Stimulated activated naive CD8-positive, alpha-beta T cell treated with anti-CD3 and anti-CD28 coated beads, Interleukin-15, Interleukin-2, amounts not matched to agents 100 ng/mL and 50 ng/mL, for 24 hours (primary cell): Measurements from ENCODE around the gene PPP5C.
"Not testable (repeated sequence)": the region's sequence is repeated elsewhere in the genome, so short reads cannot be mapped to it uniquely, and the experiment has no call there.

Source experiments
- H3K27ac Mint-ChIP-seq: one replicate; pipeline ENCODE4 v1.8.0; 2021; ENCODE audit warnings: mild to moderate bottlenecking, mixed read lengths
- H3K27me3 Mint-ChIP-seq: one replicate; pipeline ENCODE4 v1.8.0; 2021; ENCODE audit warnings: mixed read lengths
- H3K36me3 Mint-ChIP-seq: one replicate; pipeline ENCODE4 v1.8.0; 2021; ENCODE audit warnings: low read depth, mixed read lengths
- H3K4me1 Mint-ChIP-seq: one replicate; pipeline ENCODE4 v1.8.0; 2021; ENCODE audit warnings: low read depth, mixed read lengths
- H3K4me3 Mint-ChIP-seq: one replicate; pipeline ENCODE4 v1.8.0; 2021; ENCODE audit warnings: mild to moderate bottlenecking, mixed read lengths
- H3K9me3 Mint-ChIP-seq: one replicate; pipeline ENCODE4 v1.8.0; 2021; ENCODE audit warnings: mixed read lengths

Gene PPP5C

DNA sequence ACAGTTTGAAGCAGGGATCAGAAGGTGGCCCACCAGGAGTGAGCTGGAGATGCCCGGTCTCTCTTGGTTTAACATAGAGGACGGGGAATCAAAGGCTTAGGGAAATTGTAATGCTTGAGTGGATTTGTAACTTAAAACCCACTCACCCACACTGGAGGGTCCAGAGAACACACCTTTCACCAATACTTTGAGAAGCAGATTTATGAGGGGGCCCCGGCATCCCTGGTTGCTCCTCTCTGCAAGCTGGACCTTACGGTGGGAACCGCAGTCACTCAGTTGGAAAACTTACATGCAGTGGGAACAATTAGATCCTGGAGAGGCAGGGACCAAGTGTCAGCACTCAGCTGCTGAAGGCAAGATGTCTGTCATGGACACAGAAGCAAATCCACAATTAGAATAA lies 20.5 kb downstream of the PPP5C start:
- Mint-ChIP-seq H3K9me3 (no peaks in the 10 kb centered on the region), H3K27ac (no peak overlapping the region), H3K36me3 (peaks cover 36% of the 10 kb centered on the region), H3K4me1 (peaks cover 28% of the 10 kb centered on the region), H3K4me3 (no peak overlapping the region), H3K27me3 (no peaks in the 10 kb centered on the region)

DNA sequence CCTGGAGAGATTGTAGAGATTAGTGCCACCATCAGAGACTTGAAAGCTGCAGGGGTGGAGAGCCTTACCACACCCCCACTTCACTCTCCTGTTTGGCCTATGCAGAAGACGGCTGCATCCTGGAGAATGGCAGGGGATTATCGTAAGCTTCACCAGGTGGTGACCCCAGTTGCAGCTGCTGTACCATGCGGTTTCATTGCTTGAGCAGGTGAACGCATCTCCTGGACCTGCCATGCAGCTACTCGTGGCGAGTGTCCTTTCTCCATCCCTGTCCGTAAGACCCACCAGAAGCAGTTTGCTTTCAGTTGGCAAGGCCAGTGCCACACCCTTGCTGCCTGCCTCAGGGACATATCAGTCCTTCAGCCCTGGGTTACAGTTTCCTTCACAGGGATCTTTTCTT lies 21.2 kb downstream of the PPP5C start:
- no peaks in the 10 kb centered on the region for H3K27me3 Mint-ChIP-seq
- no peak overlapping the region for H3K27ac Mint-ChIP-seq
- no peaks in the 10 kb centered on the region for H3K9me3 Mint-ChIP-seq
- no peak overlapping the region for H3K4me3 Mint-ChIP-seq
- H3K36me3 Mint-ChIP-seq: peaks cover 36% of the 10 kb centered on the region
- peaks cover 28% of the 10 kb centered on the region for H3K4me1 Mint-ChIP-seq

GRCh38 chr19:46369817-46370216 lies 22.9 kb downstream of the PPP5C start:
- H3K4me3 Mint-ChIP-seq: no peak overlapping the region
- no peaks in the 10 kb centered on the region for H3K9me3 Mint-ChIP-seq
- peaks cover 22% of the 10 kb centered on the region for H3K4me1 Mint-ChIP-seq
- H3K36me3 Mint-ChIP-seq: peaks cover 23% of the 10 kb centered on the region
- no peaks in the 10 kb centered on the region for H3K27me3 Mint-ChIP-seq
- no peak overlapping the region for H3K27ac Mint-ChIP-seq

DNA sequence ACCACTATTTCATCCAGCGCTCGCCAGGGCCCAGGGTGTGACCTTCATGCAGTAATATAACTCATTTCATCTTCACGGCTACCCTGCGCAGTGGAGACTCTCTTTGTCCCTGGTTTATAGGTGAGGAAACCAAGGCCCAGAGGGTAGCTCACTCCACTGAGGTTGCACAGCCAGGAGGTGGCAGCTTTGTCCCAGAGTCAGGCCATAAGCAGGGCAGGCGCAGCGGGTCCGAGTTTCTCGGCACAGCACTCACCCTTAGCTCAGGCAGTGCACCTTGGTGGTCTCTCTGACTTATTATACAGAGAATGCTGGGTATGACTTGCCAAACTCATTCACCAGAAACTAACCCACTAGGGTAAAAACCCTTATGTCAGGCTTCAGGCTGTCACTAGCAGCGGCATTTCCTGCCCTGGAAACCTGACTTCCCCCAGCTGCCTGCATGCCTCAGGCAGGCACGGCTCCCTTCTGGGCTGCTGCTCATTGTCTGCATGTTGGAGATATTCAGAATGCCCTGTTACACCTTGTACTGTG lies 24.5 kb downstream of the PPP5C start:
- Mint-ChIP-seq H3K36me3 (peaks cover 34% of the 10 kb centered on the region), H3K4me3 (no peak overlapping the region), H3K9me3 (no peaks in the 10 kb centered on the region), H3K27me3 (no peaks in the 10 kb centered on the region), H3K4me1 (peaks cover 21% of the 10 kb centered on the region), H3K27ac (no peak overlapping the region)

DNA sequence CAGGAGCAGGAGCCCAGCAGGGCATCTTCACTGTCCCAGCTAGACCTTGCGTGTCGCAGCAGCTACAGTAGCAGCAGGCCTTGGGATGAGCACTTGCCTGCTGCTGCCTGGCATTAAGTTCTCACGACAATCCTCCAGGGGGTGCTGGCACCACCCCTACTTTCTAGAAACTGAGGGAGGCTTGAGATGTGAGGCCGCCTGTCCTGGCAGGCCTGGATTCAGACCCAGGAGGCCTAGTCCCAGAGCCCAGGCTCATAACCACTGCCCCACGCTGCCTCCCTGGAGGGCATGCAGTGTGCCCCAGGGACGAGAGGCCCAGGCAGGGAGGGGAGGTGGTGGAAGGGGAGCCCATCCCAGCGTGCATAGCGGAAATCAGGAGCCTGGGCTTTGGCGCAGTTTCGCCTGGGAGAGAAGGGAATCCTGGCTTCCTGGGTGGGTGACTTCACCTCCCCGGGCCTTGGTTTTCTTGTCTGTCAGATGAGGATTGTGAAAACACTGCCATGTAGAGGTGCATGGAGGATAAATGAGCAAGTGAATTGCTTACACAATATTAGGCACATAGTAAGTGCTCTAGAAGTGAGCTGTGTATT lies 26.1 kb downstream of the PPP5C start:
- H3K4me1 Mint-ChIP-seq: peaks cover 16% of the 10 kb centered on the region
- H3K27ac Mint-ChIP-seq: no peak overlapping the region
- H3K27me3 Mint-ChIP-seq: no peaks in the 10 kb centered on the region
- H3K9me3 Mint-ChIP-seq: no peaks in the 10 kb centered on the region
- H3K36me3 Mint-ChIP-seq: peaks cover 37% of the 10 kb centered on the region
- no peak overlapping the region for H3K4me3 Mint-ChIP-seq

GRCh38 chr19:46373491-46374359 lies 26.8 kb downstream of the PPP5C start:
- H3K9me3 Mint-ChIP-seq: no peaks in the 10 kb centered on the region
- H3K36me3 Mint-ChIP-seq: peaks cover 41% of the 10 kb centered on the region

DNA sequence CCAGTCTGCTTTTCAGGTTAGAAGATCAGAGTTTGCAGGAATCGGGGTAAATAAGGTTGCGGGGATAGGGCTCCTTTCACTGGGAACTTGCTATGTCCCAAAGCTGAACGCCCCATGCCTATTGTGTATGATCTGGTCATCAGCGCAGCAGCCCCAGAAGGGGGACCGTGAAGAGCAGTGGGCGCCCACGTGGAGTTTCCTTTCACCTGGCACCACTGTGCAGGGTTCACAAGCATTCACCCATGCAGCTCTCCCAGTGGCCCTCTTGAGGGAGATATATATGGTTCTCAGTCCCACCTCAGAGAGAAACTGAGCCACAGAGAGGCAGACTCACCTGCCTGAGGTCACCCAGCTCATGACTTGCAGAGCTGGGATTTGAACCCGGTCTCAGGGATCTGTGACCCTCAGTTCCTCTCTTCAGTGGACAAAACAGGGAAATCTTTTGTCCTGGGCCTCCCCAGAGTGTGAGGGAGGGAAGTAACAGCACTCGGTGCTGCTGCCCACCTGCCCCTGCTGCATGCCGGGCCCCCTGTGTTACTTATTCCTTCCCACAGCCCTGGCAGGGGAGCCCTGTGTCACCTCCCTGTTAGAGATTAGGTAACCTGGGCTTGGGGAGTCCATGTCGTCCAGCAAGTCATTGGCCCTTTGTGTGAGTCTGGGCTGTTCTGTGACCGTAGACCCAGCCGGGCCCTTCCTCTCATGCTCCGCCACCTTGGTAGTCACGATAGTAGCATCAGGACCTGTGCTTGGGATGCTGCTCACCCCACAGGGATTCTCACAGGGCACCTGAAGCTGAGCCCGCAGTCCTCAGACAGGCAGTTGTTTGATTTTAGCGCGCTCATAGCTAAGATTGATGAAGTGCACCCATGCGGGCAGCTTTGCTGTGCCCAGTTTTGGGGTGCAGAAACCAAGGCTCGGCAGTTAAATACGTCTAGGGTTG lies 27.9 kb downstream of the PPP5C start:
- Mint-ChIP-seq H3K4me3 (no peak overlapping the region), H3K9me3 (no peaks in the 10 kb centered on the region), H3K27me3 (no peaks in the 10 kb centered on the region), H3K4me1 (peaks cover 9% of the 10 kb centered on the region), H3K27ac (no peak overlapping the region), H3K36me3 (peaks cover 43% of the 10 kb centered on the region)

More at GRCh38 chr19:46373491-46374359, 26.8 kb downstream of the PPP5C start:
- Mint-ChIP-seq H3K4me1 (peaks cover 14% of the 10 kb centered on the region), H3K27ac (no peak overlapping the region), H3K27me3 (no peaks in the 10 kb centered on the region), H3K4me3 (no peak overlapping the region)

- not testable (repeated sequence) for H3K27me3 Mint-ChIP-seq, H3K27ac Mint-ChIP-seq, H3K4me3 Mint-ChIP-seq, H3K9me3 Mint-ChIP-seq, H3K4me1 Mint-ChIP-seq
- H3K36me3 Mint-ChIP-seq: peaks cover 48% of the 10 kb centered on the region
Measured at GRCh38 chr19:46375476-46376067, 28.7 kb downstream of the PPP5C start.

DNA sequence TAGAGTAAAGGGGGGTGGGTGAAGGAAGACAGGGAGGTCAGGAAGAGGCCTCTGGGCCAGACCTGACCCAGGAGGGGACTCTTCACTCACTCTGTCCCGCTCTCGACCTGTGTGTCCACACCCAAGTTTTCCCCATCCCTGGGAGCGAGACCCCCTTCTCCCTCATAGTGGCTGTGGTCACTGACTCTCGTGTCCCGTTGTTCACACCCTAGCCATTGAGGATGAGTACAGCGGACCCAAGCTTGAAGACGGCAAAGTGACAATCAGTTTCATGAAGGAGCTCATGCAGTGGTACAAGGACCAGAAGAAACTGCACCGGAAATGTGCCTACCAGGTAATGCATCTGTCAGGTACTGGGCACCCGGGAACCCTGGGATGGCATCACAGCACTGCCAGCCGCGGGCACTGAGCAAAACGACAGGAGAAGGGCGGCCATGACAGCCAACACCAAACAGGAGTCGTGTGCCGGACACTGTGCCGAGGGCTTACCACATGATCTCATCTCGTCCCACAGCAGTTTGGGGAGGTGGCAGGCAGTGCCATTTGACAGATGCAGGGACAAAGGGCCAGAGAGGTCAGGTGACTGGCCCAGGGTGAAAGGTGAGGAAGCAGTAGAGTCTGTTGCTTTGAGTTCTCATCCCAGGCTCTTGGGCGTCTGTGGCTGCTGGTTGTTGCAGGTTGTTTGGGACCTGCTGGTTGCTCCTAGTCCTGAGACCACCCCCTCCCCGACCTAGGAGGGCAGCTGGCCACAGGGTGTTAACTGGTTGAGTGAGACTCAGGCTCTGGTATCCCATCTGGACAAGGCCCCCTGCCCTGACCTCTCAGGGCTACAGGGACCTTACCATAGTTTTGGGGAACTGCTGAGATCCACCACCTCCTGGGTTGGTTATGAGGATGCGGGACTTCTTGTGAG lies 29.6 kb downstream of the PPP5C start:
- H3K27me3 Mint-ChIP-seq: no peaks in the 10 kb centered on the region
- H3K9me3 Mint-ChIP-seq: no peaks in the 10 kb centered on the region
- H3K4me1 Mint-ChIP-seq: peaks cover 3% of the 10 kb centered on the region
- no peak overlapping the region for H3K4me3 Mint-ChIP-seq
- H3K27ac Mint-ChIP-seq: no peak overlapping the region
- peaks cover 55% of the 10 kb centered on the region for H3K36me3 Mint-ChIP-seq

- Mint-ChIP-seq H3K27ac (no peak overlapping the region), H3K4me1 (no peaks in the 10 kb centered on the region), H3K9me3 (no peaks in the 10 kb centered on the region)
Measured at GRCh38 chr19:46378268-46378667, 31.4 kb downstream of the PPP5C start.

DNA sequence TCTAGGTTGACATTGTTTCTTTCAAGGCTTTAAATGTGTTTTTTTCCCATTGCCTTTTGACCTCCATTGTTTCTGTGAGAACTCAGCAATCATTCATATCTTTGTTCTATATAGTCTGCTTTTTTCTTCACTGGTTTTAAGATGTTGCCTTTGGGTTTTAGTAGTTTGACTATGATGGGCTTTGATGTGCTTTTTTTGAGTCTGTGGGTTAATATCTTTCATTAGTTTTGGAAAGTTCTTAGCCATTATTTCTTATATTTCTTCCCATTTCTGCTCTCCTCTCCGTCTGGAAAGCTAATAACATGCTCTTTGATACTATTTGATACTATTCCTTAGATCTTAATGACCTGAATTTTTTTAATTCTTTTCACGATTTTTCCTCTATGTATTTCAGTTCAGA lies 33.8 kb downstream of the PPP5C start:
- no peaks in the 10 kb centered on the region for H3K4me1 Mint-ChIP-seq
- H3K36me3 Mint-ChIP-seq: peaks cover 78% of the 10 kb centered on the region
- peak overlapping the region; percentile 56 for H3K27ac Mint-ChIP-seq
- H3K27me3 Mint-ChIP-seq: no peaks in the 10 kb centered on the region
- no peaks in the 10 kb centered on the region for H3K9me3 Mint-ChIP-seq
- no peak overlapping the region for H3K4me3 Mint-ChIP-seq

More at GRCh38 chr19:46378268-46378667, 31.4 kb downstream of the PPP5C start:
- Mint-ChIP-seq H3K4me3 (no peak overlapping the region), H3K36me3 (peaks cover 65% of the 10 kb centered on the region), H3K27me3 (no peaks in the 10 kb centered on the region)

- Mint-ChIP-seq H3K27me3 (no peaks in the 10 kb centered on the region), H3K27ac (no peak overlapping the region), H3K36me3 (peaks cover 77% of the 10 kb centered on the region), H3K9me3 (no peaks in the 10 kb centered on the region), H3K4me1 (no peaks in the 10 kb centered on the region), H3K4me3 (no peak overlapping the region)
Measured at GRCh38 chr19:46381346-46381745, 34.5 kb downstream of the PPP5C start.

- Mint-ChIP-seq H3K4me1 (no peaks in the 10 kb centered on the region), H3K9me3 (no peaks in the 10 kb centered on the region), H3K27me3 (no peaks in the 10 kb centered on the region), H3K27ac (no peak overlapping the region), H3K4me3 (no peak overlapping the region), H3K36me3 (peaks cover 74% of the 10 kb centered on the region)
Measured at GRCh38 chr19:46381756-46382345, 35.0 kb downstream of the PPP5C start.
